NCI-H446 (cell line): Measurements from ENCODE around the gene TTLL1.
"Not testable (repeated sequence)": the region's sequence is repeated elsewhere in the genome, so short reads cannot be mapped to it uniquely, and the experiment has no call there.

ENCODE experiments used
- DNase-seq, 2 experiments: peaks; one replicate each; lab custom pipeline; 2025; lab: John Stamatoyannopoulos, UW

TTLL1 gene

DNA sequence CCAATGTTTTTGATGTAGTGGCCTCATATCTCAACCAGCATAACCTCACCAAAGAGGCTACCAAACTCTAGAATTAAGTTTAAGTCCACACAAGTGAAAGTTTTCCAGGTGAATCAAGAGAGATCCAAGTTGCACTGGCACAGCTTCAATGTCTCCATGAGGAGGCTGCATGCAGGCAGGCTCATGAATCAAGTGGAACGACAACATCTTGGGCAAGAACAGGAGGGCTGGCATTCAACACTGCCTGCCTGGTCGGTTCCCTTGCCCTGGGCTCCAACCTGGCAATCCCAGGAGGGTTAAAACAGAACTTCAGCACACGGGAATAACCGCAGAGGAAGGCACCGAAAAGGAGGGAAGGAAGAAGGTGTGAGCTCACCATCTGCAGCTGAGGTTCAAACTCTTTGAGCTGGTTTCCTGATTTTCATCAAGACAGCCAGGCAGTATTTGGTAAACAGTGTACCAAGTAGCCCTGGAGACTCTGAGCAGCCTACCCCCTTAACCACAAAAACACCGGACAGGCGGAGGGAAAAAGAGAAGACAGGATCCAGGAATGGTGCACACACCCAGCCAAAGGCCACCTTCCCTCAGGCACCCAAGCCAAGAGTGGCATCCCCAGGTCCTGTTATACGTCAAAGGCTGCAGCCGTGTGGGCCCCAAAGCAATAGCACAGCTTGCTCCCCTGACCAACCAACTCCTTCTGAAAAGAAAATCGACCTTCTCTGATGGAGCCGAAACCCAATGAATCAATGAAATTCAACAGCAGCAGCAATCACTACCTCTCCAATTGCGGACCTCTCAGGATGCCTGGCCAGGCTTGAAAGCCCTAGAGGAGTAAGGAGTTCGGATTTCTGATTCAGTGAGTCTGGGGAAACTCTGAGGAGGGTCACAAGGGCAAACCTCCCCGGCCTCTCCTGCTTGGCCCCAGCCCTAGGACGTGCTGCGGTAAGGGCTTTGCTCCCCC is 75.6 kb downstream of the TTLL1 start:
- DNase-seq: no peak

DNA sequence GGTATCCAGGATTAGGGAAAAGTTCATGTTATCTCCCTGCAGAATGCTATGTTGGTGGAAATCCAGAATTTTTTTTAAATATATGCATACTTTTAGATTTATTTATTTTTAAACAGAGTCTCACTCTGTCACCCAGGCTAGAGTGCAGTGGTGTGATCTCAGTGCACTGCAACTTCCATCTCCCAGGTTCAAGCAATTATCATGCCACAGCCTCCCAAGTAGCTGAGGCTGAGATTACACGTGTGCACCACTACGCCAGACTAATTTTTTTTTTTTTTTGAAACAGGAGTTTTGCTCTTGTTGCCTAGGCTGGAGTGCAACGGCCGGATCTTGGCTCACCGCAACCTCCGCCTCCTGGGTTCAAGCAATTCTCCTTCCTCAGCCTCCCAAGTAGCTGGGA is 76.8 kb downstream of the TTLL1 start:
- DNase-seq: no peak

- no peak for DNase-seq
Observed at GRCh38 chr22:43011079-43011478, 78.1 kb downstream of the TTLL1 start.

GRCh38 chr22:43009444-43009843 is 79.7 kb downstream of the TTLL1 start:
- DNase-seq: no peak

DNA sequence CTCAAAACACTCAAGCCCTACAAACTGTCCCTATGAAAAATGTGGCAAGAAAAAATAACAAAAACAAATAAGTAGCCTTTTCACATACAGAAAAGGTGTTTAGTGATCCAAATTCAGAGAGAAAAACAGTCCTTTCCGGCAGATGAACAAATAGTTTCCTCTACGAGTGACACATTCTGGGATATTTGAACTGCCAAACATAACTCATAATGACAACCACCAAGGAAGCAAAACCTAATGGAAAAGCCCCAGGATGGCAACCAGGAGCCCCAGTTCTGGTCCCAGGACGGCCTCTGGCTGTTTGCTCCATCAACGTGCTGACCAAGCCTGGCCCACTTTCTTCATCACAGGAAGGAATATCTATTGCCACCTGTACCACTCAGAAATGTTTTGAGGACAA is 80.3 kb downstream of the TTLL1 start:
- DNase-seq: no peak

- no peak for DNase-seq
Observed at GRCh38 chr22:43008509-43008908, 80.7 kb downstream of the TTLL1 start.

DNA sequence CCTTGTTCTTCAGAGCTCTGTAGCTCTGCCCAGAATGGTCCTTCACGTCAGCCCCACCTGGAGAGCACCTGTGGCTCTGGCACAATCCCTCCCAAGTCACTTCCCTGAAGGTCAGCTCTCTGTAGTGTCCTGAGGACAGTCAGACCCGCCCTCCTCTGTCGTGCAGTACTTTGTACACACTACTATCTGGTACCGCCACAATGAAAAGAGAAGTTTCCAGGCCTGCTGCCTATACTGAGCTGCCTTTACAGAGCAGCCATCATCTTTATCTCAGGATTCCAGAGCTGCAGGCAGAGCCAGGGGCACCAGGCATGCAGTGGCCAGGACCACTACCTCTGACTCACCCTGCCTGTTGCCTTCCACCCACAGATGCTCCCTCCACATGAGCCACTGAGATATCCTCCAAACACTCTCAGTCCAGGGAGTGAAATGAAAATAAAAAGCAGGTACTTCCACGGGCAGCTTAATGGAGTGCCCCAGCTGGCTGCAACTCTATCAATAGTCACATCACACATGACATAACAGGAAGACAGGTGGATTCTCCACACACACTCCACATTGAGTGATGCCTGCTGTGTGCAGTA is 81.6 kb downstream of the TTLL1 start:
- DNase-seq: no peak

DNA sequence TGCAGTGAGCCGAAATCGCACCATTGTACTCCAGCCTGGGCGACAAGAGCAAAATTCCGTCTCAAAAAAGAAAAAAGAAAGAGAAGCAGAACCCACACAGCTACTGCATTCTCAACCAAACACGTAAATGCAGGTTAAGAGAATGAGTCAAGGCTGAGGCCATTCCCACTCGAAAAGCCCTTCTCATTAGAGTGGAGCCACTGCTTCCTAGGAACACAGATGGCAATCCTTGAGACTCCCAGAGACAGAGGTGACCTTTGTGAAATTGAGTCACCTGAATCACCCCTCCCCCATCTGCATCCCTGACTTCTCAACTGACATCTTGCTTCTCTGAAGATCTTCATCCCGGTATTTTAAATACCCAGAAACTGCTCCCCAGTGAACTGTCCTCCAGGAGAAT is 82.4 kb downstream of the TTLL1 start:
- DNase-seq: no peak

- DNase-seq: no peak
Observed at GRCh38 chr22:43006016-43006505, 83.1 kb downstream of the TTLL1 start.

GRCh38 chr22:43005106-43005505 is 84.1 kb downstream of the TTLL1 start:
- DNase-seq: no peak

- DNase-seq: no peak
Observed at GRCh38 chr22:43004362-43005035, 84.7 kb downstream of the TTLL1 start.

- no peak for DNase-seq
Observed at GRCh38 chr22:43002202-43002586, 87.0 kb downstream of the TTLL1 start.

DNA sequence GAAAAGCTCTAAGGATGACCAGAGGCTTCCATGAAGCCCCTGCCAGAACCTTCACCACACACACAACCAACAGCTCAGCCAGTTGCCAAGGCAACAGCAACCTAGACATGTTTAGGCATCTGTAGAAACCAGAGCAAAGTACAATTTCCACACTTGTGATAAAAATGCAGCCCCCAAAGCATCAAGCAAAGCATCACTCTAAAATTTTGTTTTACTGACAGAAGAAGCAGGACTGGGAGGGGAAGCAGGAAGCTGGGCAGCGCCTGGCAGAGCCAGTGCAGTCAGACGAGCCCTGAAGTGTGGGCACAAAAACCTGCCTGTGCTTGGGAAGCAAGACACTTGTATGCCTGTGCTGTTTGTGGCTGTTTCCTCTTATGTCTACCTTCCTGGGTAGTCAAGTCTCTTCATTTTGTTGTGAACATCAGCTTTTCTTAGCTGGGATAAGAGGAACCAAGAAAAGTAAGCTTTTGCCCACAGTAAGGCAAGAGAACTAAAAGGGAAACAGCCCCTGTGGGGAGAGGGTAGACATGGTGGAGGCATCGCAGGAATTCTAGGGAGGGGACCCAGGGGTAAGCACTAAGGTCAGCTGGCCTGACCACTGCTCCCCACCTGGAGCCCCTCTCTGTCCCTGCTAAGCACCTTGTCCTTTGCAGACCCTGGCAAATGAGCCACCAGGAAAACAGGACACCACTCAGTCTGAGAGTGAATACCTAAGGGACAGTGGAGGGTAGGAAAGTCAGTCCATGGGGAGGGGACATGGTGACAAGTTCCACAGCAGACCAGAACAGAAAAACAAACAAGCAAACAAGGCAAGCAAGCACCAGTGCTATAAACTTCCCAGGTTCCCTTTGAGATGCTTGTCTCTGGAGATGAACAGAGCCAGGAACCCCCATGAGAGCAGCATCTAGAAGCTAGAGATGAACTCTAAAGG is 87.7 kb downstream of the TTLL1 start:
- no peak for DNase-seq

- DNase-seq: no peak
Observed at GRCh38 chr22:43000441-43001175, 88.6 kb downstream of the TTLL1 start.

DNA sequence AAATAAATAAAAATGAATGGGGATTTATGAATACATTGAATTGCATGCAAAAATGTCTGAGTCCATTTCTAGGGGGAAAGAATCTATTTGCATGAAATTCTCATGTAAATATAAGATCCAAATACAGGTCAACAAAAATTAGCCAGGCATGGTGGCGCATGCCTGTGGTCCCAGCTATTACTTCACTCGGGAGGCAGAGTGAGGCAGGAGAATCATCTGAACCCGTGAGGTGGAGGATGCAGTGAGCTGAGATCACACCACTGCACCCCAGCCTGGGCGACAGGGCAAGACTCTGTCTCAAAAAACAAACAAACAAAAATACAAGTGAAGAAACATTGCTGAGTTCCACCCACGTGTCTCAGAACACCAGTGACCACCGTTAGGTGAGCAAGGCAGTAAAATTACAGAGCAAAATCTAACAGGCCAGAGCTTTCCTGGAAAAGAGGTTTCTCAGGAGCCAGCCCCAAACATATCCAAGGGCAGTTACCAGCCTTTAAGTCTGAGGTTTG is 91.6 kb downstream of the TTLL1 start:
- no peak for DNase-seq

DNA sequence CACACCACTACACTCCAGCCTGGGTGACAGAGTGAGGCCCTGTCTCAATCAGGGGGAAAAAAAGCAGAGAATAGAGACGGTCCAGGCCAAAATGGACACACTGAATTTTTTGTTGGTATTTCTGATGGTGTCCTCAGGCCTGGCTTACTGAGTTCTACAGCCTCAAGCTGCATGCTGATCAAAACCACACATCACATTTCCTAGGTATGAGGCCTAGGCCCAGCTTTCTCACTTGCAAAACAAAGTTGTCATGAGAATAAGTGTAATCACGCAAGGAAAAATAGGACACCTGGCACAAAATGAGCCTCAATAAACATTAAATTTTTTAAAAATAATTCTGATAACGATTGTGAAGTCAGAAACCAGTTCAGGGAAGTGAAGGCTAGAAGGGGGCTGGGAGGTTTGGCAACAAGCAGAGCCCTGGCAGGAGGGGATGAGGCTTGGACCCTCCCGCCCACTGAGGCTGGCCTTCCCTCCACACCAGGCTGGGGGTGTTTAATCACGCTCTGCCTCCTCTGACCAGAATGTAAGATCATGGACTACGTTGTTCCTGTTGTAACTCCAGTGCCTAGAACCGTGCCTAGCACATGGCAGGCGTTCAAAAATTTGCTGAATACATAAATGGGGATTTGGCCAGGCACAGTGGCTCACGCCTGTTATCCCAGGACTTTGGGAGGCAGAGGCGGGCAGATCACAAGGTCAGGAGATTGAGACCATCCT is 92.4 kb downstream of the TTLL1 start:
- DNase-seq: no peak

- DNase-seq: not testable (repeated sequence)
Observed at GRCh38 chr22:42995654-42996053, 93.5 kb downstream of the TTLL1 start.

GRCh38 chr22:42994917-42995562 is 94.2 kb downstream of the TTLL1 start:
- DNase-seq: peak in 1 of 2 experiments; percentile 56

GRCh38 chr22:42994276-42994916 is 94.8 kb downstream of the TTLL1 start:
- DNase-seq: no peak
